ENCODE results near the gene BPIFB1. TPM values are rescaled to one million over a fixed set of nuclear protein-coding genes. Genes with fewer than 3 reads are reported as not detected.

Gene BPIFB1
- total RNA-seq, 3 donors from 2014 or later = 0.66 to 1.0 TPM; not detected in 1

GRCh38 chr20:33291830-33292355, 8.9 kb downstream of the BPIFB1 start:
- peaks cover 0 to 6% of the 10 kb centered on the region in 2 donors for H3K27me3 ChIP-seq
- intact Hi-C loops (cut with DNase I; ENCODE audit: low total_unique reads) = no loop called here
- no peak overlapping the region for H3K4me3 ChIP-seq
- TF ChIP-seq POLR2A (IDR thresholded peaks at IDR 0.05) = no peak
- TF ChIP-seq, protein P1, sequence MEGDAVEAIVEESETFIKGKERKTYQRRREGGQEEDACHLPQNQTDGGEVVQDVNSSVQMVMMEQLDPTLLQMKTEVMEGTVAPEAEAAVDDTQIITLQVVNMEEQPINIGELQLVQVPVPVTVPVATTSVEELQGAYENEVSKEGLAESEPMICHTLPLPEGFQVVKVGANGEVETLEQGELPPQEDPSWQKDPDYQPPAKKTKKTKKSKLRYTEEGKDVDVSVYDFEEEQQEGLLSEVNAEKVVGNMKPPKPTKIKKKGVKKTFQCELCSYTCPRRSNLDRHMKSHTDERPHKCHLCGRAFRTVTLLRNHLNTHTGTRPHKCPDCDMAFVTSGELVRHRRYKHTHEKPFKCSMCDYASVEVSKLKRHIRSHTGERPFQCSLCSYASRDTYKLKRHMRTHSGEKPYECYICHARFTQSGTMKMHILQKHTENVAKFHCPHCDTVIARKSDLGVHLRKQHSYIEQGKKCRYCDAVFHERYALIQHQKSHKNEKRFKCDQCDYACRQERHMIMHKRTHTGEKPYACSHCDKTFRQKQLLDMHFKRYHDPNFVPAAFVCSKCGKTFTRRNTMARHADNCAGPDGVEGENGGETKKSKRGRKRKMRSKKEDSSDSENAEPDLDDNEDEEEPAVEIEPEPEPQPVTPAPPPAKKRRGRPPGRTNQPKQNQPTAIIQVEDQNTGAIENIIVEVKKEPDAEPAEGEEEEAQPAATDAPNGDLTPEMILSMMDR (IDR thresholded peaks at IDR 0.05) = peak; percentile 44 to 73 (median 70)
- H3K4me1 ChIP-seq = no peaks in the 10 kb centered on the region
- peaks cover 0 to 3% of the 10 kb centered on the region in 2 donors for H3K9me3 ChIP-seq
- H3K27ac ChIP-seq = no peak overlapping the region
- H3K36me3 ChIP-seq = no peaks in the 10 kb centered on the region
- DNase-seq (ENCODE audit: low spot score in 2 of 2) = no peak

DNA sequence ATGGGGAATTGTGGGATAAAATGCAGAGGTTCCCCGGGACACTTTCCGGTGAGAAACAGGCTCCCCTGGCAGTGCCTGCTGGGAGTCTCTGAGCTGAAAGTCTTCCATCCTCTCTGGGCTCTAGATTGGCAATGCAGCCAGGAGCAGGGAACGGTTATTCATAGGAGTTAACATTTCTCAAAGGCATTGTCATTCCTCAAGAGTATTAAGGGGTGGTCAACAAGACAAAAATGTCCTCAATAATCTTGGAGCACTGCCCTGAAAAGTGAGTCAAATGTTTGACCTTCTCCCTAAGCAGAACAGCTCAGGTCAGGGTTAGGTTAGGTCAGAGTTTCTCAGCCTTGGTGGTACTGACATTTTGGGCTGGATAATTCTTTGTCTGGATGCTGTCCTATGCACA, 13.2 kb downstream of the BPIFB1 start:
- Histone ChIP-seq H3K27ac (no peak overlapping the region), H3K27me3 (peaks cover 0 to 6% of the 10 kb centered on the region in 2 donors), H3K36me3 (no peaks in the 10 kb centered on the region), H3K4me3 (no peak overlapping the region), H3K4me1 (no peaks in the 10 kb centered on the region), H3K9me3 (no peaks in the 10 kb centered on the region)
- intact Hi-C loops (cut with DNase I; ENCODE audit: low total_unique reads) = no loop called here
- TF ChIP-seq POLR2AphosphoS5 (IDR thresholded peaks at IDR 0.05) (no peak), POLR2A (IDR thresholded peaks at IDR 0.05) (no peak)
- TF ChIP-seq, protein P1 (IDR thresholded peaks at IDR 0.05) = no peak
- no peak for DNase-seq (ENCODE audit: low spot score in 2 of 2)

- no peaks in the 10 kb centered on the region for H3K27me3 ChIP-seq
- no peak for DNase-seq (ENCODE audit: low spot score in 2 of 2)
- TF ChIP-seq POLR2A (IDR thresholded peaks at IDR 0.05) (no peak), POLR2AphosphoS5 (IDR thresholded peaks at IDR 0.05) (no peak)
- TF ChIP-seq, protein P1 (IDR thresholded peaks at IDR 0.05) = no peak
- H3K4me3 ChIP-seq = no peak overlapping the region
- H3K27ac ChIP-seq = no peak overlapping the region
- no peaks in the 10 kb centered on the region for H3K4me1 ChIP-seq
- no peaks in the 10 kb centered on the region for H3K9me3 ChIP-seq
- intact Hi-C loops (cut with DNase I; ENCODE audit: low total_unique reads) = no loop called here
- H3K36me3 ChIP-seq = no peaks in the 10 kb centered on the region
These were observed 15.4 kb downstream of the BPIFB1 start for GRCh38 chr20:33298391-33298790.

DNA sequence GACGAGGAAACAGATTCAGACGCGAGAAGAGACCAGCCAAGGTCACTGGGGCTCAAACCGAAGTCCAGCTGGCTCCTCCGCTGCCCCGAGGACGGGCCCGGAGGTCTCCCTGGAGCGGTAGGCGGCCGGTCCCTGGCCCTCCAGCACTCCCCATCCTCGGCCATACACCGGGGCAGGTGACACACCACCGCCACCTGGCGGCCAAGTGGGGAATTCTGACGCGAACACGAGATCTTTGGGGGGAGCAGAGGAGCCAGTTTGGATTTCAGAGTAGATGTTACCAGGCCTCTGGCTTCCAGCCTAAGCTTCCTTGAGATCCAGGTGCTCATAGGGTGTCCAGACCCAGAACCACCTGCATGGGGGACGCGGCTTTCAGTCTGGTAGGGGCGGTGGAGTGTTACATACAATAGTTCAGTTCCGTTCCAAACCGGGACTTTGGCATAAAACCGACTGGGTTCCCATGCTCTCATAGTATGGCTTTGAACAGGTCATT, 16.1 kb downstream of the BPIFB1 start:
- H3K27me3 ChIP-seq = no peaks in the 10 kb centered on the region
- no peaks in the 10 kb centered on the region for H3K36me3 ChIP-seq
- DNase-seq (ENCODE audit: low spot score in 2 of 2) = peak; percentile 26 to 65
- intact Hi-C loops (cut with DNase I; ENCODE audit: low total_unique reads) = no loop called here
- H3K4me1 ChIP-seq = no peaks in the 10 kb centered on the region
- H3K27ac ChIP-seq = no peak overlapping the region
- no peaks in the 10 kb centered on the region for H3K9me3 ChIP-seq
- TF ChIP-seq POLR2AphosphoS5 (IDR thresholded peaks at IDR 0.05) (no peak), POLR2A (IDR thresholded peaks at IDR 0.05) (no peak)
- TF ChIP-seq, protein P1 (IDR thresholded peaks at IDR 0.05) = peak; percentile 47 to 80 (median 75)
- no peak overlapping the region for H3K4me3 ChIP-seq

GRCh38 chr20:33301192-33301930, 18.3 kb downstream of the BPIFB1 start:
- Histone ChIP-seq H3K9me3 (no peaks in the 10 kb centered on the region), H3K27me3 (no peaks in the 10 kb centered on the region), H3K27ac (no peak overlapping the region), H3K36me3 (no peaks in the 10 kb centered on the region), H3K4me1 (no peaks in the 10 kb centered on the region), H3K4me3 (no peak overlapping the region)
- intact Hi-C loops (cut with DNase I; ENCODE audit: low total_unique reads) = no loop called here
- TF ChIP-seq POLR2A (IDR thresholded peaks at IDR 0.05) = no peak
- TF ChIP-seq, protein P1 (IDR thresholded peaks at IDR 0.05) = no peak
- TF ChIP-seq POLR2AphosphoS5 (IDR thresholded peaks at IDR 0.05) = no peak
- no peak for DNase-seq (ENCODE audit: low spot score in 2 of 2)

Measured in breast epithelium (tissue), 4 donors.